ENCODE data around the gene DLG2. TPM values are rescaled to one million over a fixed set of nuclear protein-coding genes. Genes with fewer than 3 reads are reported as not detected.

Gene DLG2
- total and polyA plus RNA-seq, 2 of the 8 experiments (the other 6 are each of a cell fraction or from before 2014, with no cell fraction given), result 1.7 to 14.3 TPM

- H4K8ac ChIP-seq (ENCODE audit: extremely low read depth, insufficient read depth, low read length), result no peak overlapping the region
- H3K9ac ChIP-seq (replicated peaks in 1 of 4; ENCODE audit: extremely low read depth in 1 of 4, low read depth in 3 of 4, low read length in 3 of 4), result no peak overlapping the region
- no peaks in the 10 kb centered on the region for H3K79me1 ChIP-seq (ENCODE audit: low read depth, low read length)
- H3K4me2 ChIP-seq (ENCODE audit: insufficient read depth in 1 of 2, low read depth in 2 of 2, low read length in 2 of 2), result no peak overlapping the region
- H3K9me3 ChIP-seq (ENCODE audit: insufficient read depth in 2 of 2, low read depth in 1 of 2, low read length in 1 of 2), result no peaks in the 10 kb centered on the region
- H3K23me2 ChIP-seq (ENCODE audit: low read depth, low read length), result no peaks in the 10 kb centered on the region
- no peak overlapping the region for H3K56ac ChIP-seq (replicated peaks; ENCODE audit: insufficient read length, low read depth, low read length)
- ChIA-PET POLR2A (ENCODE audit: partially characterized antibody) (interaction anchor here (0.9 kb wide), 1 partner anchor 13 kb away, joined by 3 read pairs; no protein-coding TSS in a partner anchor), CTCF (ENCODE audit: partially characterized antibody) (interaction anchor here (0.6 to 0.8 kb wide), 4 partner anchors 105 to 277 kb away, joined by 3 to 4 read pairs (median 3); no protein-coding TSS in a partner anchor)
- H4K5ac ChIP-seq (ENCODE audit: insufficient read length, low read depth, low read length), result no peak overlapping the region
- no peak overlapping the region for H3K4ac ChIP-seq (replicated peaks; ENCODE audit: insufficient read length, low read depth, low read length)
- no peak overlapping the region for H2AK5ac ChIP-seq (ENCODE audit: low read depth, low read length)
- H2BK120ac ChIP-seq (replicated peaks; ENCODE audit: low read depth, low read length), result no peak overlapping the region
- H2AFZ ChIP-seq (ENCODE audit: low read length), result no peak overlapping the region
- H3K27ac ChIP-seq (ENCODE audit: low read depth, low read length), result no peak overlapping the region
- H3K18ac ChIP-seq (ENCODE audit: extremely low read depth, low read length), result no peak overlapping the region
- H2BK12ac ChIP-seq (ENCODE audit: low read depth, low read length), result no peak overlapping the region
- no peak overlapping the region for H3K4me3 ChIP-seq (ENCODE audit: extremely low read depth in 1 of 4, insufficient read depth in 2 of 4, low read depth in 3 of 4, low read length in 4 of 4)
- WGBS, 2 experiments (ENCODE audit: extremely low coverage in 1 of 2, insufficient coverage in 1 of 2, insufficient read length in 1 of 2, insufficient replicate concordance in 2 of 2, low coverage in 1 of 2, low lambda C conversion rate in 2 of 2, missing lambda C conversion rate in 1 of 2), result 88% methylated on average over 3 of the region's 3 CpGs; no CpG with 5 or more reads in 1 of the 2 experiments
- H2BK15ac ChIP-seq (ENCODE audit: low read length), result no peak overlapping the region
- no peak overlapping the region for H2BK5ac ChIP-seq (ENCODE audit: low read depth, low read length)
- TF ChIP-seq SAP30 (IDR thresholded peaks at IDR 0.05; ENCODE audit: insufficient read depth, insufficient replicate concordance, low read length) (no peak), CBX8 (IDR thresholded peaks at IDR 0.05; ENCODE audit: borderline replicate concordance, low read depth, low read length) (no peak), MAFK (IDR thresholded peaks at IDR 0.05; ENCODE audit: low read depth, low read length) (peak; percentile 70; the same call in 1 of the 2 replicates)
- H4K20me1 ChIP-seq (replicated peaks in 1 of 2; ENCODE audit: control insufficient read depth in 1 of 2, insufficient read depth in 2 of 2, low read length in 2 of 2), result no peaks in the 10 kb centered on the region
- H3K36me3 ChIP-seq (ENCODE audit: control insufficient read depth in 2 of 4, insufficient read depth in 4 of 4, low read length in 3 of 4), result no peaks in the 10 kb centered on the region
- H2BK20ac ChIP-seq (ENCODE audit: low read length), result no peak overlapping the region
- H3K27me3 ChIP-seq (replicated peaks in 1 of 4; ENCODE audit: control insufficient read depth in 3 of 4, extremely low read depth in 1 of 4, insufficient read depth in 3 of 4, low read length in 3 of 4), result no peaks in the 10 kb centered on the region
- peaks cover 0 to 5% (median 0%) of the 10 kb centered on the region in 4 experiments; a peak in 2 of 7 replicates for H3K4me1 ChIP-seq (replicated peaks in 1 of 4; ENCODE audit: control insufficient read depth in 3 of 4, insufficient read depth in 4 of 4, low read length in 3 of 4)
- no peak overlapping the region for H3K23ac ChIP-seq (ENCODE audit: insufficient read length)
- no peak overlapping the region for H3K14ac ChIP-seq (ENCODE audit: insufficient read length)
- H4K91ac ChIP-seq (replicated peaks; ENCODE audit: insufficient read length, low read length), result no peak overlapping the region
- FAIRE-seq (no peak), DNase-seq (ENCODE audit: low read depth in 1 of 2, low spot score in 2 of 2) (no peak)
- no peaks in the 10 kb centered on the region for H3K79me2 ChIP-seq (ENCODE audit: control insufficient read depth in 1 of 2, insufficient read depth in 2 of 2, low read length in 2 of 2)
Measured at GRCh38 chr11:83546368-83546767, 2080.8 kb downstream of the DLG2 start.
